Stimulated activated CD8-positive, alpha-beta memory T cell treated with anti-CD3 and anti-CD28 coated beads, Interleukin-15, amount 100 ng/mL, for 48 hours (primary cell): Measurements from ENCODE around the gene ATF6.
"Not testable (repeated sequence)": the region's sequence is repeated elsewhere in the genome, so short reads cannot be mapped to it uniquely, and the experiment has no call there.

Experiments
- DNase-seq, 2 donors: peaks; one replicate each; pipeline ENCODE4 v3.0.0-alpha.2; 2020; ENCODE audit warnings: low read depth in 2 of 2

The ATF6 gene

DNA sequence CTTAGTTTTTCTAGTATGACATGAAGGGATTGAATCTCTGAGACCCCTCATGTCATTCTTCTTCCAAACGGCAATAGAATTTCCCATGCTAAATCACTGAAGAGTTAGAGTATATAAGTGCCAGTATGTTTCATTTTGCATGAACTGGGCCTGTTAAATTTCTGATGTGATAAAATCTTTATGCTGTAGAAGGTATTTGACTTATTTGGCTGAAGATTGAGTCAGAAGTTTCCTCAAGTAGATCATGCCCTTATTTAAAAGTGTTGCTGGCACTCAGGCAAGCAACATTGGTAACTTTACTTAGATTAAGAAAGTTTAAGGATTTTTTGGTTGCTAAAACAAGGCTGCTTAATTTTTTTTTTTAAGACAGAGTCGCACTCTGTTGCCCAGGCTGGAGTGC, 13.3 kb downstream of the ATF6 start:
- DNase-seq: no peak

DNA sequence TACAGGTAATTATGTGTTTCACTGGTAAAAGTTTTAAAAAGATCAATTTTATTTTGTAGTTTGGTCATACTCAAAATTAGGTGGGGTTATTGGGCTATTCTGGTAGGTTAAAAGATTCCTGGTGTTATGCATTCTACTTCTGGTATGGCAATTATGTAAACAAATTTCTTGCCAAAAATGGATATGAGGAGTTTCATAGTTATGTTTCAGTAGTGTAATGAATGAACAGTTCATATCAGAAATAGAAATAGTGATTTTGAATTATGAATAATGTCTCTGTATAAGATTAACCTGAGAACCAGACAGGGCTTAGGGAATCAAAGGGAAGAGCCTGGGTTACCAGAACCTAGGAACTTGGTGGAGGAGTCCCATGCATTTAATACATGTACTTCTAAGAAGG, 15.9 kb downstream of the ATF6 start:
- no peak for DNase-seq

DNA sequence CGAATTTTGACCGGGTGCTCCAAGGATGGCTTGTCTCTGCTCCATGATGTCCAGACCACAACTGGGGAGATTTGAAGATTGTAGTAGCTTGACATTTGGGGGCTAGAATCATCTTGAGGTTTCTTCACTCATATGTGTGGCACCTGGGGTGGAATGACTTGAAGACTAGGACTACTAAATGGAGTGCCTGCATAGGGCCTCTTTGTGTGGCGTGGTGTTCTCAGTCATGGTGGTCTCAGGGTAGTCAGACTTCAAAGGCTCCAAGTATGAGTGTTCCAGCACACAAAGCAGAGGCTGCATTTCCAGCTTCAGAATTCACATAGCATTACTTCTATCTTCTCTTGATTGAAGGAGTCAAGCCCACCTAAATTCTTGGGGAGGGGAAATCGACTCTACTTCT, 16.8 kb downstream of the ATF6 start:
- no peak for DNase-seq

DNA sequence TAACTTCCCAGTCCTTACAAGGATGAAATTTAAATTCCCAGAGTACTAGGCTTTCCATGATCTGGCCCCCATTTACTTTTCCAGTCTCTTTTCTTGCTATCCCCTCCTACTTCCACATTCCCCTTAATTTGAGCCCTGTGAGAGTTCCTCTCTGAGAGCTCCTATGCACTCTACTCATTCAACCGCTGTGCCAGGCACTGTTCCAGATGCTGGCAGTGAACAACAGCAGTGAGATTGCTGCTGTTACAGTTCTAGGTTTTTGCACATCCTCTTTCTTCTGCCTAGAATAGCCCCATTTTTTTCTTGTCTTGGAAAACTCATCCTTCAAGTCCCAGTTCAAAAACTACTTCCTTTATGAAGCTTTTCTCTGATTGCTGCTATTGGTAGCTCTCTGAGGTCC, 18.8 kb downstream of the ATF6 start:
- no peak for DNase-seq

DNA sequence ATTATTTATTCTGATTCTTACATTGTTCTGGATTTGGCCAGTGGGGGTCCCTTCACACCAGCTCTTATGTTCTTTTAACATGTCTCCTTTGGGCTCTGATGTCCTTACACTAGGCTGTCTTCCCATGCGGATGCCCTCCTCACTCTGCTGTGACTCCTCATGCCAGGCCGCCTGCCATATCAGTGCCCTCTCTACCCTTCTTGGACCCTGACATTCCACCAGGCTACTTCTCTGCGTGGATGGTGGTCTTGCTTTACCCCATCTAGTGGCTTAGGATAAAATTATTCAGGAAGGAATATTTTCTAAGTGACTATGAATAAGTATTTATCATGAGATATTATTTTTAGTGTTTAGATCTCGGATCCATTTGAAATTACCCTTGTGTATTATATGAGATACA, 21.2 kb downstream of the ATF6 start:
- no peak for DNase-seq

DNA sequence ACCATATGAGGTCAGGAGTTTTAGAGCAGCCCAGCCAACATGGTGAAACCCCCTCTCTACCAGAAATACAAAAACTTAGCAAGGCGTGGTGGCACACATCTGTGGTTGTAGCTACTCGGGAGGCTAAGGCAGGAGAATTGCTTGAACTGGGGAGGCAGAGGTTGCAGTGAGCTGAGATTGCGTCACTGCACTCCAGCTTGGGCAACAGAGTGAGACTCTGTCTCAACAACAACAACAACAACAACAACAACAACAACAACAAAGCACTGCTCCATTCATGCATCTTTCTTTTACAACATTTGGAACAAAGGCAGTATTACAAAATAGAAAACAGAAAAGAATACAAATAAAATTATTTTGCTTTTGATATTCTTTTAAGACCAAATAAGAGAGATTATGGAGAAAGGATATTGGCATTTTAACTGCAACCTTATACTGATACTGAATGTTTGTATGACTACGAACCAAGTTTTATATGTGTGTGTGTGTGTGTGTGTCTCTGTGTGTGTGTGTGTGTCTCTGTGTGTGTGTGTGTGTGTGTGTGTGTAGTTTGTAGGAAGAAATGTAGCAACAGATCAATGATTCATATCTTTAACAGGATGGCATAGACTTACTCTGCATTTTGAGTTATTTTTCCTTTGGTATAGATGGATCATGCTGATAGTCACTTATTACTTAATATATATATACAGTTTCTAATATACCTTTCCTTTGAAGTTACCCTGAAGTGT, 24.6 kb downstream of the ATF6 start:
- no peak for DNase-seq

DNA sequence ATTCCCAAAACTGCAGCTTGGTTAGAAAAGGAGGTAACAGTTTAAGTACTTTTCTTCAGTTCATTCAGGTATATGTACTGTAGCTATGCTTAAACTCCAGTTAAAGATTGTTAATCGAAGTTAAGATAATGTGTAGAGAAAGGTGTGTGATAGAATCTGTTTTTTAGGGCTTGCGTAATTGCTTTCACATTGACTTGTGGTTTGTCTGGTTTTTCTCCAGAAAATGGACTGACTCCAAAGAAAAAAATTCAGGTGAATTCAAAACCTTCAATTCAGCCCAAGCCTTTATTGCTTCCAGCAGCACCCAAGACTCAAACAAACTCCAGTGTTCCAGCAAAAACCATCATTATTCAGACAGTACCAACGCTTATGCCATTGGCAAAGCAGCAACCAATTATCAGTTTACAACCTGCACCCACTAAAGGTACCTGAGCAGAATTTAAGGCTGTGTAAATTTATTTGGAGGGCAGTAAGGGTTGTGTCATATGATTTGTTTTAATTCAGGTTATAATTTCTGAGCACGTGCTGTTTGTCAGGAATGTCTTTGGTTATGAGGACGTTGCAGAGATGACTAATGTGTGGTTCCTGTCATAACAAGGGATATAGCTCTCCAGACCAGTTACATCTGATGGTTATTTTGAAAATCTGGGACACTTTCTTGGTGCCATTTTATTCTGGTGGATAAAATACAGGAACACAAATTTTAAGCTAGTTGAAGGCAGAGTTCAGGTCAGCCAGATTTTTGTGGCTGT, 26.0 kb downstream of the ATF6 start:
- no peak for DNase-seq

DNA sequence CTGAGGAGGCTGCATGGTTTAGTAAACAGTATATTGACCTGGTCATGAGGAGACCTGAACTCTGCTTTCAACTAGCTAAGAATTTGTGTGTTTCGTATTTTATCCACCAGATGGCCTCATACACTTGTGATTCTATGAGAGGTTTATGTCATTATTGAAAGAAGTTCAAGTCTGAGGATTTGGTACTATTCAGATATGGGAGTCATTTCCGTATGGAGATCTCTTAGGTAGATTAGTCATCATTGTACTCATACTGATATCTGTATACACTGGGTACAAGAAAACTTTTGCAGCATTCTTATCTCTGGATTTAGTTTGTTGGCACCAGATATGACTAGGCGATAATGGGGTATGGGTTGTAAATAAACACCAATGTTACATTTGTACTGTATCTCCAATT, 26.6 kb downstream of the ATF6 start:
- no peak for DNase-seq

DNA sequence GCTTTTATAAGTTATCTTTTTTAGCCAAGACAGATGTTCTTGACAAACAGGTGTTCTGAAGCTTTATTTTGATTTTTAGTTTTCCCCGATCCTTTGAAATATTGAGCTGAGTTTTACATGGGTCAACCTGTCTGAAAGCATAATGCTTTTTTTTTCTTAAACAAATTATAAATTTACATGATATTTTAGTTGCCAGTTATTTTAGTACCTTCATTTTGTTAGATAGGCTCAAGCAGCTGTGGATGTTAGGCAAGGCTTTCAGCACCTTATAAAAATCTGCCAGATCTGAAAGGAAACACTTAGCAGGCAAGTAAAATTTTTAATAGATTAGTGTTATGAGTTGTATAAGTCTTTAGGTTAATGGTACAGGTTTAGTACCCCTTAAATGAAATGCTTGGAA, 33.7 kb downstream of the ATF6 start:
- no peak for DNase-seq

DNA sequence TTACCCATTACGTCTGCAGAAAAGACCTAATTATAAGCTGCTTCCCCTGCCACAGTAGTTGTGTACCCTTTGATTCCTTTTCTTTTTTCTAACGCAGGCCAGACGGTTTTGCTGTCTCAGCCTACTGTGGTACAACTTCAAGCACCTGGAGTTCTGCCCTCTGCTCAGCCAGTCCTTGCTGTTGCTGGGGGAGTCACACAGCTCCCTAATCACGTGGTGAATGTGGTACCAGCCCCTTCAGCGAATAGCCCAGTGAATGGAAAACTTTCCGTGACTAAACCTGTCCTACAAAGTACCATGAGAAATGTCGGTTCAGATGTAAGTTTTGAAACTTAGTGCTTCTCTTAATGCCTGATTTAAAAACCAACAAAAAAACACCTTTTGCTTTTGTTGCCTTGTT, 35.8 kb downstream of the ATF6 start:
- DNase-seq: no peak

DNA sequence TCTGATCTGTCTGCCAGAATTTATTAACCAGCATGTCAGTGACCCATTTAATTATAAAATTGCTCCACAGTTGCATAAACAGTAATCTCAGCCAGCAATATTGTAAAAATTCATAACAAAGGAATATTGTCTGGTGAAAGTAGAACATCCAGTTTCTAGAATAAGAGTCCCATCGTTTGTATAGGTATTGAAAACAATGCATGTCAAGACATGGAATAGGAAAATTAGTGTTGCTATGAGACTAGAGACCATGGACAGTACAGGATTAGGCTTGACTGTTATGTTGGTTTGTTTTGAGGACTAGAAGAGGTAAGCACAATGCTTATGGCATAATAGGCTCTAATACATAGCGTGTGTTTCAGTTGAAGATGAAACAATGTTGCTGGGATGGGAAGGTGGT, 37.1 kb downstream of the ATF6 start:
- DNase-seq: no peak

DNA sequence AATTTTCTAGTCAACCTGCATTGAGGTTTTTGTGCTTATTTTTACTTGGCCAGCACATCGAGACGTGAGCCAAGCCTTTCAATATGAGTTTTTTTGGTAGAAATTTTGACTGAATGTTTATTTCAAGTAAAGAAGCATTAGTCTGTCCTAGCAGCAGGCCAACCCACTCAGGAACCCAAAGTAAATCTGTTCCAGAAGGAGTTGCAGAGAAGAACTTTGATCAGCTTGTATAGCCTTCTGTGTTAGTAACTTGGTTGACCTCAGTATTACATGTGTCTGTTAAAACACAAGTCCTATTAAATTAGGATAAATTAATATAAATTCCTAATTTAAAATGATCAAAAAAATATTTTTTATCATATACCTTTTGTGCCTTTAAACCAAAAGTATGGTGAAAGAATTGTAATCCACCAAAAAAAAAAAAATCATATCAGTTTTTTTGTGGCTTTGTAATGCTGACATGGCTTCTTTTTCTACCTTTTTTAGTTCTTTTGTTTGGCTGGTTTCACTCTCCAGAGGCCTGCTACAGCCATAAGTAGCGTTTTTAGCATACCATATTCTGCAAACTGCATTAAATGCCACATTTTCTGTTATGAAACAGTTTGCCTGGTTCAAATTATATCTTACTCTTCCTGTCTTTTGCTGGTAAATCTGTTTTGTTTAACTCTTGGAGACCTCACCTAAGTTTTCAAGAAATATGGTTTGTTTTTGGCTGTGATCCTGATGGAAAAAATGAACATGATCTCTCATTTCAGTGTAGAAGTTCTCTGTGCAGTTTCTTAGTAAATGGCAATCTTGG, 39.5 kb downstream of the ATF6 start:
- DNase-seq: no peak

DNA sequence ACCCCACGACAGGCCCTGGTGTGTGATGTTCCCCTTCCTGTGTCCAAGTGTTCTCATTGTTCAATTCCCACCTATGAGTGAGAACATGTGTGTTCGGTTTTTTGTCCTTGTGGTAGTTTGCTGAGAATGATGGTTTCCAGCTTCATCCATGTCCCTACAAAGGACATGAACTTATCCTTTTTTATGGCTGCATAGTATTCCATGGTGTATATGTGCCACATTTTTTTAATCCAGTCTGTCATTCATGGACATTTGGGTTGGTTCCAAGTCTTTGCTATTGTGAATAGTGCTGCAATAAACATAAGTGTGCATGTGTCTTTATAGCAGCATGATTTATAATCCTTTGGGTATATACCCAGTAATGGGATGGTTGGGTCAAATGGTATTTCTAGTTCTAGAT, 43.1 kb downstream of the ATF6 start:
- DNase-seq: not testable (repeated sequence)

DNA sequence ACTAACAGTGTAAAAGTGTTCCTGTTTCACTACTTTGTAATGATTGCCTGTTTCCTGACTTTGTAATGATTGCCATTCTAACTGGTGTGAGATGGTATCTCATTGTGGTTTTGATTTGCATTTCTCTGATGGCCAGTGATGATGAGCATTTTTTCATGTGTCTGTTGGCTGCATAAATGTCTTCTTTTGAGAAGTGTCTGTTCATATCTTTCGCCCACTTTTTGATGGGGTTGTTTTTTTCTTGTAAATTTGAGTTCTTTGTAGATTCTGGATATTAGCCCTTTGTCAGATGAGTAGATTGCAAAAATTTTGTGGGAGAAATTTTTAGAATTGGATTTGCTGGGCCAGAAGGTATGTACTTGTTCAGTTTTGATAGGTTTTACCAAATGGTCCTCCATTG, 43.5 kb downstream of the ATF6 start:
- DNase-seq: not testable (repeated sequence)

DNA sequence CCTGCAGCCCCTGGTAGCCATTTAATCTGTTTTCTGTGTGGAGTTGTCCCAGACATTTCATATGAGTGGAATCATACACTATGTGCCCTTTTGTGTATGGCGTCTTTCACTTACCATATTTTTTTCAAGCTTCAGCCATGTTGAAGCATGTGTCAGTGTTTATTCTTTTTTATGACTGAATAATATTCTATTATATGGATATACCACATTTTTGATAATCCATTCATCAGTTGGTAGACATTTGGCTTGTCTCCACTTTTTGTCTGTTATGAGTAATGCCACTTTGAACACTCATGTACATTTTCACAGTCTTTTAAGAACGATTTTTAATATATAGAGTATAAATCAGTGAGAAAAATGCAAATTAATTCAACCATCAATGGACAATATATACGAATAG, 44.7 kb downstream of the ATF6 start:
- DNase-seq: no peak

DNA sequence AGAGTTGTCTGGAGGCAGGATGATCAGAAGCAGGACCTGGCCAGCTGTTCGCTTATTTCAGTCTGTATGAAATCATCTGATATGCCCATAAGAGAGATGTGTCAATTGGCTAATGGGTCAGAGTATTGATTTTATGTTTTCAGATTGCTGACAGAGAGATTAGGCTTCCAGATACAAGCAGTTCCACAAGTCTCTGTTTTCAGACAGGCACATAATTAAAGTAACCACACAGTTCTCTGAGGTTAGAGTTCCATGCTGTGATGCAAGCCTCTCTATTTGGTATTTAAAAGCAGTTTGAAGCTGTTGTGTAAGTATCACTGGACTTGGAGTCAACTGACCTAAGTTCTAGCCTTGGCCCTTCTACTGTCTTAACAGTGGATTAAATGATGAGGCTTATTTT, 50.1 kb downstream of the ATF6 start:
- no peak for DNase-seq

DNA sequence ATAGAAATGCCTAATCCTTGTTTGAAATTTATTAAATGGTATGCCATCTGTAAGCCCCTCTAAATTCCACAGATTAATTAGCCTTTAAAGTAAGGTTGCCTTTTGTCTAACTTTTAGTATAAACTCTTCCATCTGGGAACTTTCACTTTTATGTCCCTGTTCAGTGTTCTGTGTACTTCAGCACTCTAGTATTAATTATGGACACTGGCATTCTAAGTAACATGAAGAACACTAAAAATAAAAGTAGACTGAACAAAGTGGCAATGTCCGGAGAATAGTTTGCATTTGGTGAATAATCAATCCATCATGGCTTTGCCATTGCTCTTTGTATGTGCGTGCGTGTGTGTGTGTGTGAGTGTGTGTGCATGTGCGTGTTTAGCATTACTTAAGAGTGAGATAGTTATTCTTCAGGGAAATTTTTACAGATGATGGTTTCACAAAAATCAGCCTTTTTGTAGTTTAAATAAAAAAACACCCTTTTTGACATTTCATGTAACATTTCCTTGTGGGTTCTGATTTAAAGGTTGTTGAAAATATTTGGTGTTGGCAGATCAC, 51.1 kb downstream of the ATF6 start:
- DNase-seq: no peak

DNA sequence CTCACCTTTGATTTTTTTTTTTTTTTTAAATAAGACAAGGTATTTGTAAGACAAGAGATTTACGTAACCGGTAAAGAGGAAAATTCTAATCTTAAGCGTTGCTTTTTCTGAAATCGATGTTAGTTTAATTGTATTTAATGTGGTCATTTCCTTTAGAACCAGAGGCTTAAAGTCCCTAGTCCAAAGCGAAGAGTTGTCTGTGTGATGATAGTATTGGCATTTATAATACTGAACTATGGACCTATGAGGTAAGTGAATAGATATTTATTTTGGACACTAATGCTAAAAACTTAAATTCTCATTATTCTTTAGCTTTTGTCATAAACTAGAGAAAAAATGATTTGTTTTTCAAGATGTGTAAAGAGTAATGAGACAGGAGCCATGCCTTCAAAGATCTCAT, 54.8 kb downstream of the ATF6 start:
- no peak for DNase-seq

DNA sequence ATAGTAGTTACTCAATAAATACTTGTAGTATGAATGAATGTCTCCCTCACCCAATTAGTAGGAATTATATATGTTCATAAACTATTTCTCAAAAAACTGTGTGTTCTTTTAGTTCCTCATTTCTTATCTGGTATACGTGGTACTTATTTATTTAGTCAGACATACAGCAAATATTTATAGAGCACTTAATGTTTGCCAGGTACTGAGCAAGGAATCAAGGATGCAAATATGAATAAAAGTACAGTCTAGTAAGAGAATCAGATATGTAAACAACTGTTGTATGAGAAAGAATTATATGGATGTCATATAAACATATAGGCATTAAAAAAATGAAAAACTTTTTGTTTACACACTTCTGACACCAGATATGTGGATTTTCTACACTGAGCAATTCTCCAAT, 58.5 kb downstream of the ATF6 start:
- DNase-seq: no peak

DNA sequence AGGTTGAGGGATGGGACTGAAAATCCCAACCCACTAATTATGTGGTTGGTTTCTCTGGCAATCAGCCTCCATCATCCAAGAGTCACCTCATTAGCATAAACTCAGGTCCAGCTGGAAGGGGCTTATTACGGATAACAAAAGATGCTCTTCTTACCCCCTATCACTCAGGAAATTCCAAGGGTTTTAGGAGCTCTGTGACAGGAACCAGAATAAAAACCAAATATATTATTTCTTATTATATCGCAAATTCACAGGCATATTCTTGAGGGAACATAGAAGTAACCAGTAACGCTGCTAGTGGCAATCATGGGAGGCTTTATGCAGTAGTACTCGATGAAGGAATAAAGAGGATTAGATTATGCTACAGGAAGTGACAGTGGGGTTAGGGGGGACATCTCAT, 59.7 kb downstream of the ATF6 start:
- no peak for DNase-seq

DNA sequence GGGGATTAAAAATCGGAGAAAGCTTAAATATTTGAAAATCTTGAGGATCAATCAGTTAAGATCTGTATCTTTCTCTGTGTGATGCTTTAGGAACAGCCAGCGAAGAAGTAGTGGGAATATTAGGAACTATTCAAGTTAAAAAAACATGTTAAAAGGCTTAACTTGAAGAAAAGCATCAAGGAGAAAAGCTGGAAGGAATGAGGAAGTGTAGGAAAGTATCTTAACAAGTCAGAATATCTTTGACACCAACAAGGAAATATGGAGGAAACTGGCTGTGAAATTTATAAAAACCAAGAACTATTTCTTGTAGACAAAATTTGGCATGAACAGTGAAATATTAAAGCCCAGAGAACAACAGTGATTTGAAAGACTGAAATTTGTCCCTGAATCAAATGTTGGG, 60.4 kb downstream of the ATF6 start:
- DNase-seq: no peak

DNA sequence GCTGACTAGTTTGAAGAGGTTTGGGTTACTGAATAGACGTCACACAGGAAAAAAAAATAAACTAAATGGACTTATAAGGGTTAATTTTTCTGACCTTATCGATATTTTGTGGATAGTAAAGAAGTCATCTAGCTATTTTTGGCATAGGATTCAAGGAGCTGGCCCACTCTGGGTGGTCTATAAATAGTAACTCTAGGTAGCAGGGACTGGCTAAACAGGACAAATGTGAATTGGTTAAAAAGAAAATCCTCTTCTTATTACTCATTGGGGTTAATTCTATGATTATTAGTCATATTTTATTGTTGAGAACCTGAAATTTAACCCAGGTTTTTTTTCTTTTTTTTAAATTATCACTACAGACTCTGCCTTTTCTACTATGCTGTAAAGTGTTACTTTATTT, 61.7 kb downstream of the ATF6 start:
- no peak for DNase-seq
